Keratinocyte (primary cell): Measurements from ENCODE around the gene FAM185A. TPM values are rescaled to one million over a fixed set of nuclear protein-coding genes. Genes with fewer than 3 reads are reported as not detected.

Experiments
- DNase-seq: peaks from one replicate; pipeline ENCODE4 v3.0.0-alpha.2; 2011; ENCODE audit warnings: low read depth, missing footprints, low spot score
- FAIRE-seq: peaks from 2 replicates; lab custom pipeline; 2011; peaks lifted over from hg19 to GRCh38; lab: Jason Lieb, UNC
- H2AFZ ChIP-seq: 2 replicates; pipeline ENCODE4 v1.6.0; 2012; ENCODE audit warnings: low read length, control low read depth, inconsistent platforms; ENCODE audit not compliant: control insufficient read depth
- H3K27ac ChIP-seq: 2 replicates; pipeline ENCODE4 v1.5.1; 2011; ENCODE audit warnings: low read length; ENCODE audit not compliant: control insufficient read depth, insufficient read depth
- H3K27me3 ChIP-seq: 3 replicates; pipeline ENCODE4 v1.6.0; 2011; ENCODE audit warnings: low read length; ENCODE audit not compliant: control insufficient read depth, insufficient read depth; ENCODE audit errors: extremely low read depth
- H3K36me3 ChIP-seq, 2 experiments: 2 replicates in 1 of 2; 3 replicates in 1 of 2; pipeline ENCODE4 v1.5.1; 2011; ENCODE audit warnings: low read length in 2 of 2, mild to moderate bottlenecking in 1 of 2; ENCODE audit not compliant: control insufficient read depth in 2 of 2, insufficient read depth in 2 of 2; ENCODE audit errors: extremely low read depth in 1 of 2
- H3K4me1 ChIP-seq: 3 replicates; pipeline ENCODE4 v1.5.1; 2011; ENCODE audit warnings: low read length; ENCODE audit not compliant: control insufficient read depth, insufficient read depth; ENCODE audit errors: extremely low read depth
- H3K4me2 ChIP-seq: 3 replicates; pipeline ENCODE4 v1.6.0; 2011; ENCODE audit warnings: low read depth, low read length; ENCODE audit not compliant: control insufficient read depth, insufficient read depth; ENCODE audit errors: extremely low read depth
- H3K4me3 ChIP-seq, 3 experiments: fragments of 200-600 bp in 1 of 3; sonication (generic) in 1 of 3; 2 replicates in 2 of 3; 3 replicates in 1 of 3; pipeline ENCODE4 v1.5.1; 2011 to 2016; ENCODE audit warnings: low read length in 3 of 3, mild to moderate bottlenecking in 3 of 3, control low read depth in 2 of 3, inconsistent platforms in 1 of 3, low read depth in 1 of 3, mixed read lengths in 1 of 3, mixed run types in 1 of 3, moderate library complexity in 1 of 3; ENCODE audit not compliant: control insufficient read depth in 2 of 3, insufficient read depth in 2 of 3; ENCODE audit errors: extremely low read depth in 1 of 3
- H3K79me2 ChIP-seq: 2 replicates; pipeline ENCODE4 v1.6.0; 2012; ENCODE audit warnings: low read length; ENCODE audit not compliant: control insufficient read depth, insufficient read depth
- H3K9ac ChIP-seq: 3 replicates; pipeline ENCODE4 v1.6.0; 2011; ENCODE audit warnings: low read length; ENCODE audit not compliant: control insufficient read depth, insufficient read depth; ENCODE audit errors: extremely low read depth
- H3K9me1 ChIP-seq: 3 replicates; pipeline ENCODE4 v1.6.0; 2011; ENCODE audit warnings: low read length; ENCODE audit not compliant: control insufficient read depth, insufficient read depth; ENCODE audit errors: extremely low read depth
- H3K9me3 ChIP-seq: 2 replicates; pipeline ENCODE4 v1.5.1; 2012; ENCODE audit warnings: low read depth, low read length; ENCODE audit not compliant: control insufficient read depth
- H4K20me1 ChIP-seq: 3 replicates; pipeline ENCODE4 v1.6.0; 2011; ENCODE audit warnings: low read length; ENCODE audit not compliant: control insufficient read depth, insufficient read depth; ENCODE audit errors: extremely low read depth
- EZH2 ChIP-seq: IDR thresholded peaks from one replicate; pipeline ENCODE4 v1.6.1; 2012; ENCODE audit warnings: inconsistent platforms, mild to moderate bottlenecking, low read length, moderate library complexity
- dilution Hi-C: fragments of 300-500 bp; cut with MboI; formaldehyde crosslinking; loops from one replicate; pipeline ENCODE4 v1.7.0; 2020; ENCODE audit warnings: low sequenced_read_pairs; ENCODE audit not compliant: extremely low pct_ligation_motif_present
- polyA plus RNA-seq, 5 experiments: library from polyadenylated mRNA; depleted of rRNA in 3 of 5; stranded (reverse) in 3 of 5; stranded (forward) in 1 of 5; unstranded in 1 of 5; fragments of >200 nt; gene quantifications; 1 replicate in 1 of 5; 2 replicates in 3 of 5; 3 replicates in 1 of 5; pipeline versions ENCODE4 v1.2.1 to v1.2.3, GENCODE V29; 2011 to 2012; ENCODE audit warnings: missing spikeins in 2 of 5, low read depth in 1 of 5, low replicate concordance in 1 of 5
- TF ChIP-seq, protein P1 (sequence below), 3 experiments: IDR thresholded peaks in 1 of 3; conservative IDR thresholded peaks in 1 of 3; optimal IDR thresholded peaks in 1 of 3; 2 replicates in 2 of 3; 3 replicates in 1 of 3; pipeline versions ENCODE3 to v1.5.1; 2011; ENCODE audit warnings: low read length in 3 of 3, mild to moderate bottlenecking in 3 of 3, moderate library complexity in 2 of 3, control low read depth in 1 of 3, inconsistent platforms in 1 of 3; ENCODE audit not compliant: insufficient read depth in 2 of 3; ENCODE audit errors: extremely low read depth in 1 of 3

FAM185A gene
- polyA plus RNA-seq, 1 donor (not counting 4 experiments of a cell fraction or from before 2014, with no cell fraction given), result 7.3 TPM

DNA sequence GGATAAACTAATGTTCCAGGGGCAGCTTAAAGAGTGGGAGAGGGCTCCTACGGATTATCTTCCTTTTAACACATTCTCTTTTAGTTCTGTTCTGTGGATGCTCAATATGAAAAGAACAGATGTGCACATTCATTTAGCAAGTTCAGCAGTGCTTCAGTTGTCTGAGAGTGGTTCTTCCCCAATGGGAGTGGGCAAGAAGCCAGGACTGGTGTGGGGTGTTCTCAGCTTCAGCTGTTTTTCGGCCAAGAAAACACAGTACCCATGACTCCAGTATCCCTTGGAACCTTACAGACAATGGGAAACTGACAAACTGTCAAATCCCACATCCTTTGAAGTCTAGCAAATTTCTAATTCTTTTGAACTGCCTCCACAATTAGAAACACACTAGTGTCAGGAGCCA, 92.5 kb downstream of the FAM185A start:
- FAIRE-seq, result no peak
- no peaks in the 10 kb centered on the region for H3K36me3 ChIP-seq
- DNase-seq, result no peak
- H3K4me3 ChIP-seq, result no peak overlapping the region
- no peaks in the 10 kb centered on the region for H3K9me3 ChIP-seq
- H2AFZ ChIP-seq, result no peak overlapping the region
- H3K4me1 ChIP-seq, result peaks cover 8% of the 10 kb centered on the region
- no peak for TF ChIP-seq EZH2
- TF ChIP-seq, protein P1, sequence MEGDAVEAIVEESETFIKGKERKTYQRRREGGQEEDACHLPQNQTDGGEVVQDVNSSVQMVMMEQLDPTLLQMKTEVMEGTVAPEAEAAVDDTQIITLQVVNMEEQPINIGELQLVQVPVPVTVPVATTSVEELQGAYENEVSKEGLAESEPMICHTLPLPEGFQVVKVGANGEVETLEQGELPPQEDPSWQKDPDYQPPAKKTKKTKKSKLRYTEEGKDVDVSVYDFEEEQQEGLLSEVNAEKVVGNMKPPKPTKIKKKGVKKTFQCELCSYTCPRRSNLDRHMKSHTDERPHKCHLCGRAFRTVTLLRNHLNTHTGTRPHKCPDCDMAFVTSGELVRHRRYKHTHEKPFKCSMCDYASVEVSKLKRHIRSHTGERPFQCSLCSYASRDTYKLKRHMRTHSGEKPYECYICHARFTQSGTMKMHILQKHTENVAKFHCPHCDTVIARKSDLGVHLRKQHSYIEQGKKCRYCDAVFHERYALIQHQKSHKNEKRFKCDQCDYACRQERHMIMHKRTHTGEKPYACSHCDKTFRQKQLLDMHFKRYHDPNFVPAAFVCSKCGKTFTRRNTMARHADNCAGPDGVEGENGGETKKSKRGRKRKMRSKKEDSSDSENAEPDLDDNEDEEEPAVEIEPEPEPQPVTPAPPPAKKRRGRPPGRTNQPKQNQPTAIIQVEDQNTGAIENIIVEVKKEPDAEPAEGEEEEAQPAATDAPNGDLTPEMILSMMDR (optimal IDR thresholded peaks at IDR 0.05 in 1 of 3, IDR thresholded peaks at IDR 0.05 in 1 of 3, conservative IDR thresholded peaks at IDR 0.05 in 1 of 3; ENCODE audit: extremely low read depth in 1 of 3, insufficient read depth in 2 of 3, low read length in 3 of 3), result no peak
- no peak overlapping the region for H3K9ac ChIP-seq
- H3K79me2 ChIP-seq, result no peaks in the 10 kb centered on the region
- H3K4me2 ChIP-seq, result no peak overlapping the region
- no peak overlapping the region for H3K27ac ChIP-seq
- H4K20me1 ChIP-seq, result no peaks in the 10 kb centered on the region
- no peaks in the 10 kb centered on the region for H3K9me1 ChIP-seq
- dilution Hi-C loops, result no loop called here
- H3K27me3 ChIP-seq, result no peaks in the 10 kb centered on the region

DNA sequence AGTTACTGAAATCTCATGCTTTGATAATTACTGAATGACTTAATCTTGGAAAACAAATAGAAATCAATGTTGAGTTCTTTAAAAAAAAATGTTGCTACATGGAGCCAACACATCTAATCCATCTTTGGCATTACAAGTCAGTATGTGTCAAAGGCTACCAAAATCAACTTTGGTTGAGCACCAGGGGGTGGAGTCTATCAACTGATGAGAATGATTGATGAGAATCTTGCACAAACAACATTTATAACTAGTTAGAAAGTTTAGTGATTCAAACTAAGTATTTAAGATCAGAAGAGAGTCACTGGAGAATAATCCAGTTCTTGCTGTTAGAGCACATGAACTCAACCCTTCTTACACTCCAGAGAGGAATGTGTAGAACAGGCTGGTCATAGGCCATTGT, 93.5 kb downstream of the FAM185A start:
- dilution Hi-C loops, result no loop called here
- no peak overlapping the region for H2AFZ ChIP-seq
- H3K9ac ChIP-seq, result no peak overlapping the region
- no peaks in the 10 kb centered on the region for H3K27me3 ChIP-seq
- no peak overlapping the region for H3K4me3 ChIP-seq
- no peaks in the 10 kb centered on the region for H4K20me1 ChIP-seq
- FAIRE-seq, result no peak
- H3K4me2 ChIP-seq, result no peak overlapping the region
- H3K9me3 ChIP-seq, result no peaks in the 10 kb centered on the region
- TF ChIP-seq, protein P1 (optimal IDR thresholded peaks at IDR 0.05 in 1 of 3, IDR thresholded peaks at IDR 0.05 in 1 of 3, conservative IDR thresholded peaks at IDR 0.05 in 1 of 3; ENCODE audit: extremely low read depth in 1 of 3, insufficient read depth in 2 of 3, low read length in 3 of 3), result no peak
- no peak for TF ChIP-seq EZH2
- H3K9me1 ChIP-seq, result no peaks in the 10 kb centered on the region
- H3K79me2 ChIP-seq, result no peaks in the 10 kb centered on the region
- H3K4me1 ChIP-seq, result peaks cover 5% of the 10 kb centered on the region
- H3K36me3 ChIP-seq, result no peaks in the 10 kb centered on the region
- DNase-seq, result no peak
- no peak overlapping the region for H3K27ac ChIP-seq
